HepG2 (cell line): ENCODE results near the gene ME3. TPM values are rescaled to one million over a fixed set of nuclear protein-coding genes. Genes with fewer than 3 reads are reported as not detected.

Source experiments
- ATAC-seq: fragments of 200-7000 bp; cut with Tn5 transposase; 3 replicates; pipeline ENCODE4 v1.9.1; 2020; ENCODE audit warnings: mild to moderate bottlenecking, moderate library complexity
- BruUV-seq: library from RNA; stranded (reverse); fragments of 400-500 nt; replicated peaks from 2 replicates; lab custom pipeline; 2021; lab: Mats Ljungman, UMichigan
- CTCF ChIA-PET: fragments of 300-600 bp; formaldehyde crosslinking; extraction: SDS; loops from one replicate; lab custom pipeline; 2021; ENCODE audit warnings: low total read pairs, inconsistent platforms, low intra/inter-chr PET ratio; lab: Yijun Ruan, JAX
- POLR2A ChIA-PET: fragments of 350-600 bp; sonication (Branson Sonifier 250); formaldehyde crosslinking; loops from one replicate; lab custom pipeline; 2020; ENCODE audit warnings: antibody characterized with exemption, inconsistent platforms; lab: Yijun Ruan, JAX
- DNase-seq: peaks from one replicate; pipeline ENCODE4 v3.0.0-alpha.2; 2015; ENCODE audit warnings: low spot score
- FAIRE-seq: peaks from 3 replicates; lab custom pipeline; 2011; peaks lifted over from hg19 to GRCh38; lab: Jason Lieb, UNC
- H2AFZ ChIP-seq: one replicate; pipeline ENCODE4 v1.6.1; 2011; ENCODE audit warnings: low read length, inconsistent platforms
- H3K27ac ChIP-seq: fragments of 300-600 bp; 3 replicates; pipeline ENCODE4 v1.8.0; 2011; ENCODE audit warnings: mixed run types, mild to moderate bottlenecking, mixed read lengths, low read length, inconsistent platforms; ENCODE audit not compliant: insufficient read depth; ENCODE audit errors: extremely low read length
- H3K27me3 ChIP-seq, 2 experiments: fragments of 200-600 bp in 1 of 2; 2 replicates in 1 of 2; 3 replicates in 1 of 2; pipeline versions ENCODE4 v1.6.0 to v1.8.0; 2011; ENCODE audit warnings: low read length in 2 of 2, mild to moderate bottlenecking in 2 of 2, moderate library complexity in 2 of 2, inconsistent platforms in 1 of 2; ENCODE audit not compliant: insufficient read depth in 2 of 2, control insufficient read depth in 1 of 2
- H3K36me3 ChIP-seq, 2 experiments: fragments of 200-600 bp in 1 of 2; replicated peaks in 1 of 2; 2 replicates in 1 of 2; 3 replicates in 1 of 2; pipeline versions ENCODE4 v1.5.1 to v1.8.0; 2011; ENCODE audit warnings: low read length in 2 of 2, inconsistent platforms in 1 of 2; ENCODE audit not compliant: insufficient read depth in 2 of 2, control insufficient read depth in 1 of 2
- H3K4me1 ChIP-seq: 2 replicates; pipeline ENCODE4 v1.5.1; 2012; ENCODE audit warnings: low read length, inconsistent platforms; ENCODE audit not compliant: insufficient read depth
- H3K4me2 ChIP-seq: 2 replicates; pipeline ENCODE4 v1.6.0; 2011; ENCODE audit warnings: low read depth, low read length, inconsistent platforms
- H3K4me3 ChIP-seq, 3 experiments: fragments of 200-600 bp in 1 of 3; sonication (generic), shearing (Covaris generic) in 1 of 3; replicated peaks in 1 of 3; 2 replicates each; pipeline ENCODE4 v1.5.1; 2011 to 2016; ENCODE audit warnings: low read length in 3 of 3, inconsistent platforms in 2 of 3, low read depth in 2 of 3, mild to moderate bottlenecking in 2 of 3, control low read depth in 1 of 3, mixed read lengths in 1 of 3; ENCODE audit not compliant: insufficient read depth in 1 of 3
- H3K79me2 ChIP-seq: one replicate; pipeline ENCODE4 v1.6.1; 2011; ENCODE audit warnings: low read length, inconsistent platforms; ENCODE audit not compliant: insufficient read depth
- H3K9ac ChIP-seq: 2 replicates; pipeline ENCODE4 v1.6.0; 2011; ENCODE audit warnings: mild to moderate bottlenecking, low read depth, low read length, inconsistent platforms; ENCODE audit not compliant: insufficient read depth
- H3K9me3 ChIP-seq: 2 replicates; pipeline ENCODE4 v1.5.1; 2012; ENCODE audit warnings: mild to moderate bottlenecking, low read length
- H4K20me1 ChIP-seq: 2 replicates; pipeline ENCODE4 v1.6.0; 2011; ENCODE audit warnings: inconsistent platforms, mild to moderate bottlenecking, low read length, moderate library complexity; ENCODE audit not compliant: insufficient read depth
- ATRX ChIP-seq: sonication (generic); formaldehyde crosslinking; IDR thresholded peaks from 2 replicates; pipeline ENCODE4 v1.4.0; 2020; ENCODE audit warnings: missing genetic modification reagents, borderline replicate concordance
- EHMT2 ChIP-seq: fragments of 200-600 bp; sonication (generic); IDR thresholded peaks from 2 replicates; pipeline ENCODE4 v1.7.0; 2017; ENCODE audit warnings: antibody characterized with exemption, low read depth, low read length, borderline replicate concordance
- HINFP ChIP-seq: sonication (generic); formaldehyde crosslinking; IDR thresholded peaks from 2 replicates; pipeline ENCODE4 v1.4.0; 2020; ENCODE audit warnings: low read depth, mild to moderate bottlenecking, missing genetic modification reagents
- IKZF5 ChIP-seq: IDR thresholded peaks from 2 replicates; pipeline ENCODE4 v1.6.1; 2018; ENCODE audit warnings: missing genetic modification reagents, mild to moderate bottlenecking, missing compliant biosample characterization
- MTA1 ChIP-seq: sonication (generic); formaldehyde crosslinking; IDR thresholded peaks from 2 replicates; pipeline ENCODE4 v1.4.0; 2020; ENCODE audit warnings: missing genetic modification reagents, mild to moderate bottlenecking, borderline replicate concordance
- NCOA2 ChIP-seq: sonication (generic); formaldehyde crosslinking; IDR thresholded peaks from 2 replicates; pipeline ENCODE4 v1.8.0; 2022; ENCODE audit warnings: inconsistent platforms
- PCBP1 ChIP-seq: fragments of 200-400 bp; formaldehyde crosslinking; IDR thresholded peaks from 2 replicates; pipeline ENCODE4 v1.6.1; 2017; ENCODE audit warnings: mild to moderate bottlenecking, low read depth, low read length, borderline replicate concordance
- PHF8 ChIP-seq: sonication (generic); formaldehyde crosslinking; IDR thresholded peaks from 2 replicates; pipeline ENCODE4 v1.5.0; 2020; ENCODE audit warnings: missing genetic modification reagents
- SNAPC2 ChIP-seq: sonication (generic); formaldehyde crosslinking; IDR thresholded peaks from 2 replicates; pipeline ENCODE4 v1.8.1; 2022; ENCODE audit warnings: mild to moderate bottlenecking, missing genetic modification reagents
- ZFAT ChIP-seq: sonication (generic); formaldehyde crosslinking; conservative IDR thresholded peaks from 2 replicates; pipeline ENCODE4 v1.8.1; 2023; ENCODE audit warnings: missing genetic modification reagents, inconsistent platforms
- ZNF124 ChIP-seq: sonication (generic); formaldehyde crosslinking; IDR thresholded peaks from 2 replicates; pipeline ENCODE4 v1.4.0; 2020; ENCODE audit warnings: missing genetic modification reagents
- ZNF136 ChIP-seq: sonication (generic); formaldehyde crosslinking; IDR thresholded peaks from 2 replicates; pipeline ENCODE4 v1.8.1; 2022; ENCODE audit warnings: low read depth, mild to moderate bottlenecking, moderate library complexity, missing genetic modification reagents
- ZNF580 ChIP-seq: IDR thresholded peaks from 2 replicates; pipeline ENCODE4 v1.6.1; 2016; ENCODE audit warnings: low read depth, borderline replicate concordance
- ZNF772 ChIP-seq: sonication (generic); formaldehyde crosslinking; IDR thresholded peaks from 2 replicates; pipeline ENCODE4 v1.5.0; 2020; ENCODE audit warnings: mild to moderate bottlenecking, missing genetic modification reagents
- WGBS: methylation state at CpG from one replicate; pipeline ENCODE4 v1.1.6; 2017; ENCODE audit warnings: low lambda C conversion rate; 5-methylcytosine and 5-hydroxymethylcytosine counted together
- in situ Hi-C: cut with HindIII; loops from 2 replicates; pipeline ENCODE4 v1.10.0; 2017; ENCODE audit warnings: low pct_unique_long_range_greater_than_20kb; ENCODE audit not compliant: extremely low pct_ligation_motif_present
- intact Hi-C: fragments of 100-400 bp; cut with micrococcal nuclease; formaldehyde crosslinking; loops from one replicate; pipeline ENCODE4 v1.10.0; 2022; ENCODE audit not compliant: unreplicated experiment
- polyA plus RNA-seq, 8 experiments: library from polyadenylated mRNA; depleted of rRNA in 3 of 8; stranded (reverse) in 7 of 8; unstranded in 1 of 8; fragments of >200 nt; fragmentation: Illumina TruSeq in 4 of 8; extraction: Trizol in 4 of 8; gene quantifications; 2 replicates each; pipeline versions ENCODE4 v1.2.1 to v1.2.3, GENCODE V29; 2011 to 2016; ENCODE audit warnings: low read depth in 4 of 8, missing spikeins in 1 of 8, mixed read lengths in 1 of 8; ENCODE audit not compliant: insufficient read depth in 1 of 8
- total RNA-seq, 5 experiments: library from RNA; depleted of rRNA; stranded (reverse); fragments of >200 nt; fragmentation: Illumina TruSeq; extraction: Trizol; gene quantifications; 2 replicates each; pipeline ENCODE4 v1.2.3, GENCODE V29; 2016; ENCODE audit warnings: low read depth in 1 of 5
- TF ChIP-seq, protein P1 (sequence below): sonication (generic); formaldehyde crosslinking; IDR thresholded peaks from 2 replicates; pipeline ENCODE4 v1.4.0; 2020; ENCODE audit warnings: mild to moderate bottlenecking, low read depth, missing genetic modification reagents

The ME3 gene
- total and polyA plus RNA-seq, 2 of the 13 experiments (the other 11 are each of a cell fraction or from before 2014, with no cell fraction given): not detected

DNA sequence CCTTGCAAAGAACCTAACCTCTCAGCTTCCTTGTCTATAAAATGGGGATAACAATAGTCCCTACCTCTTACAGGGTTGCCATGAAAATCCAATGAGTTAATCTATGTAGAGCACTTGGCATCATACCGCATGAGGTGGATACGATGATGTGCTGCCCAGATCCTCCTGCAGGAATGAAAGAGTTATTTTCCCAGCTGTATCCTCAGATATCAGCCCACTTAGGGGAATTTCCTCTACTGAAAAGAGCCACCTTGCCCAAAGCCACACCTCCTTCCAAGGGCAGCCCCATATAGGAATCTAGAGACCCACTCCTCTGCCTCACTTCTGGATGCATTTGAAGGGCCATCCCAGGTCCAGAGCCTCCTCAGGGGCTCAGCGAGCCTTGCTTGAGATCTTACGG is 169.3 kb downstream of the ME3 start (continued):
- TF ChIP-seq ZNF136 (no peak), ATRX (no peak), PCBP1 (no peak)

DNA sequence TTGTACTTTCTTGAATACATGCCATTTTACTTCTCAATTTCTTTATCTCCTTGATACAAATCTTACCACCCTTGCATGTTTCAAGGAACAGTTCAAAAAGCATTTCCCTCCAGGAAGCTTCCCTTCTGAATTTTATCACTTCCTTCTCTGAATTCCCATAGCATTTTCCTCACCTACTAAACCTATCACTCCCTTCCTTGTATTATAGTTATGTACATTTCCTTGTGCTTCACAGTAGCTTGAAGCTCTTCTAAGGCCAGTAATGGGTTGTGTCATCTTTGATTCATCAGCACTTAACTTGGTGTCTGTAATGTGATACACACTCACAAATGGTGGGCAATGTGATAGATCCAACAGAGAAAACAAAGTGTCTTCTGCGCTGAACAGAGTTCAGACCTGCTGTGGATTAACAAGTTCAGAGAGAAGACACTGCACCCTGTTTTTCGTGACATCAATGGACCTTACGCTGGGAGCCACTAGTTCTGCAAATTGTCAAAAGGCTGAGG is 170.2 kb downstream of the ME3 start:
- H3K4me2 ChIP-seq: no peak overlapping the region
- H3K4me3 ChIP-seq: no peak overlapping the region
- DNase-seq (no peak), FAIRE-seq (no peak)
- CTCF ChIA-PET: no interaction called here
- no peak overlapping the region for H2AFZ ChIP-seq
- H3K27me3 ChIP-seq: no peaks in the 10 kb centered on the region; a peak in 1 of 5 replicates
- no TSS peak for BruUV-seq
- no peak overlapping the region for H3K27ac ChIP-seq
- peaks cover 36% of the 10 kb centered on the region for H3K4me1 ChIP-seq
- H3K9me3 ChIP-seq: no peaks in the 10 kb centered on the region
- H4K20me1 ChIP-seq: no peaks in the 10 kb centered on the region
- WGBS: 67% methylated on average over 3 of the region's 3 CpGs
- TF ChIP-seq NCOA2 (CRISPR knock-in tag) (no peak), HINFP (CRISPR knock-in tag) (no peak), SNAPC2 (no peak), ZNF772 (CRISPR knock-in tag) (no peak), ZNF580 (no peak), IKZF5 (CRISPR knock-in tag) (no peak), ZFAT (CRISPR knock-in tag) (no peak), MTA1 (no peak), ZNF124 (no peak), PHF8 (CRISPR knock-in tag) (no peak), EHMT2 (no peak)
- TF ChIP-seq, protein P1, sequence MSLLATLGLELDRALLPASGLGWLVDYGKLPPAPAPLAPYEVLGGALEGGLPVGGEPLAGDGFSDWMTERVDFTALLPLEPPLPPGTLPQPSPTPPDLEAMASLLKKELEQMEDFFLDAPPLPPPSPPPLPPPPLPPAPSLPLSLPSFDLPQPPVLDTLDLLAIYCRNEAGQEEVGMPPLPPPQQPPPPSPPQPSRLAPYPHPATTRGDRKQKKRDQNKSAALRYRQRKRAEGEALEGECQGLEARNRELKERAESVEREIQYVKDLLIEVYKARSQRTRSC (CRISPR knock-in tag): no peak
- TF ChIP-seq, all 625 proteins: peak for 0
- intact Hi-C loops: no loop called here
- H3K36me3 ChIP-seq: no peaks in the 10 kb centered on the region
- no peak overlapping the region for H3K9ac ChIP-seq
- POLR2A ChIA-PET: no interaction called here
- no peaks in the 10 kb centered on the region for H3K79me2 ChIP-seq
- in situ Hi-C loops: no loop called here
- no peak for ATAC-seq
